ENCODE measurements around the gene ATXN7L3. TPM values are rescaled to one million over a fixed set of nuclear protein-coding genes. Genes with fewer than 3 reads are reported as not detected.
A peak's percentile ranks its signal among the peaks of the same experiment; 100 is the strongest.

Gene ATXN7L3
- total and polyA plus RNA-seq, 10 of the 15 experiments (the other 5 are each of a cell fraction or from before 2014, with no cell fraction given): 0.71 to 78.7 (median 32.7) TPM

DNA sequence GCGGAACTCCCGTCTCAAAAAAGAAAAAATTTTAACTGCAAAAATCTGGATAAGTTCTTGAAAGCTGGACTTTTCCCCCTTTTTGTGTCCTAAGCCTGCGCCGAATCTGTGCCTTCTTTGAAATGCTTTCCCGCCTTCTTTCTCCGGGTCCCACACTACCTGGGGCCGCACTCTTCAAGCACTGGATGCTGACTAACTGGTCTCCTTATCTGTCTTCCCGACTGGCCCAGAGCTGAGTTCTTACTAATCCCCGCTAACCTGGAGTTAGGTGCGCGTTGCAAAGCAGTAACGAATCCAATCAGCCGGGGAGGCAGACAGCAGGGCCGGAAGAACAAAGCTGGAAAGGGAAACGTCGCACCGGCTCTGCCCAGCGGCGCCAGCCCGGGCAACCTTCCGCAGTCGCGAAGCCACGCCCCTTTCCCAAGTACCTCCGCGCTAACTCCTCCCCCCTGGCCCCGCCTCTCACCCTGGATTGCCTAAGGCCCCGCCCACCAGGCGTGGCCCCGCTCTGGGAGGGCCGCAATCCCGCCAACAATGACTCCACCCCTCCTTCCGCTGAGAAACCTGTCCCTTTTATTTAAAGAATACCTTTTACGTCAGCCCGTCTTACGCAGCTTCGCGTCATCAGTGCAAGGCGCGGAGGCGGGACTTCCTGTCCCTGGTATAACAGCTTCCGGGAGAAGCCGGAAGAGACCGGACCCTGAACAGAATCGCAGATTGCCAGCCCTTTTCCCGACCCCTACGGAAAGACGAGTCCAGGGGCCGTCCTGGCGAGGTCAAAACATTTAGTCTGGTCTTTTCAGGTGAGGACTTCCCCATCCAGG lies 13.2 kb downstream of the ATXN7L3 start, which contains the start of gene TMUB2 (continued):
- TF ChIP-seq TAF1 (IDR thresholded peaks at IDR 0.05; ENCODE audit: borderline replicate concordance, low read depth, low read length) (peak; percentile 73; the same call in 1 of the 2 replicates), SREBF1 (IDR thresholded peaks at IDR 0.05; ENCODE audit: low read length) (no peak), ZNF274 (IDR thresholded peaks at IDR 0.05; ENCODE audit: insufficient read depth, insufficient read length) (no peak), NFIC (IDR thresholded peaks at IDR 0.05; ENCODE audit: low read depth, low read length) (no peak), IKZF1 (conservative IDR thresholded peaks at IDR 0.05) (peak; percentile 65; the same call in 1 of the 2 replicates), NR2F1 (conservative IDR thresholded peaks at IDR 0.05) (no peak), ZNF207 (IDR thresholded peaks at IDR 0.05; ENCODE audit: borderline replicate concordance) (0 out of 2 replicates have a peak, but pooled peaks have one; percentile 42)
- TF ChIP-seq, protein P1, sequence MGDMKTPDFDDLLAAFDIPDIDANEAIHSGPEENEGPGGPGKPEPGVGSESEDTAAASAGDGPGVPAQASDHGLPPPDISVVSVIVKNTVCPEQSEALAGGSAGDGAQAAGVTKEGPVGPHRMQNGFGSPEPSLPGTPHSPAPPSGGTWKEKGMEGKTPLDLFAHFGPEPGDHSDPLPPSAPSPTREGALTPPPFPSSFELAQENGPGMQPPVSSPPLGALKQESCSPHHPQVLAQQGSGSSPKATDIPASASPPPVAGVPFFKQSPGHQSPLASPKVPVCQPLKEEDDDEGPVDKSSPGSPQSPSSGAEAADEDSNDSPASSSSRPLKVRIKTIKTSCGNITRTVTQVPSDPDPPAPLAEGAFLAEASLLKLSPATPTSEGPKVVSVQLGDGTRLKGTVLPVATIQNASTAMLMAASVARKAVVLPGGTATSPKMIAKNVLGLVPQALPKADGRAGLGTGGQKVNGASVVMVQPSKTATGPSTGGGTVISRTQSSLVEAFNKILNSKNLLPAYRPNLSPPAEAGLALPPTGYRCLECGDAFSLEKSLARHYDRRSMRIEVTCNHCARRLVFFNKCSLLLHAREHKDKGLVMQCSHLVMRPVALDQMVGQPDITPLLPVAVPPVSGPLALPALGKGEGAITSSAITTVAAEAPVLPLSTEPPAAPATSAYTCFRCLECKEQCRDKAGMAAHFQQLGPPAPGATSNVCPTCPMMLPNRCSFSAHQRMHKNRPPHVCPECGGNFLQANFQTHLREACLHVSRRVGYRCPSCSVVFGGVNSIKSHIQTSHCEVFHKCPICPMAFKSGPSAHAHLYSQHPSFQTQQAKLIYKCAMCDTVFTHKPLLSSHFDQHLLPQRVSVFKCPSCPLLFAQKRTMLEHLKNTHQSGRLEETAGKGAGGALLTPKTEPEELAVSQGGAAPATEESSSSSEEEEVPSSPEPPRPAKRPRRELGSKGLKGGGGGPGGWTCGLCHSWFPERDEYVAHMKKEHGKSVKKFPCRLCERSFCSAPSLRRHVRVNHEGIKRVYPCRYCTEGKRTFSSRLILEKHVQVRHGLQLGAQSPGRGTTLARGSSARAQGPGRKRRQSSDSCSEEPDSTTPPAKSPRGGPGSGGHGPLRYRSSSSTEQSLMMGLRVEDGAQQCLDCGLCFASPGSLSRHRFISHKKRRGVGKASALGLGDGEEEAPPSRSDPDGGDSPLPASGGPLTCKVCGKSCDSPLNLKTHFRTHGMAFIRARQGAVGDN (IDR thresholded peaks at IDR 0.05): peak; percentile 41; the same call in 1 of the 2 replicates
- TF ChIP-seq, protein P2, sequence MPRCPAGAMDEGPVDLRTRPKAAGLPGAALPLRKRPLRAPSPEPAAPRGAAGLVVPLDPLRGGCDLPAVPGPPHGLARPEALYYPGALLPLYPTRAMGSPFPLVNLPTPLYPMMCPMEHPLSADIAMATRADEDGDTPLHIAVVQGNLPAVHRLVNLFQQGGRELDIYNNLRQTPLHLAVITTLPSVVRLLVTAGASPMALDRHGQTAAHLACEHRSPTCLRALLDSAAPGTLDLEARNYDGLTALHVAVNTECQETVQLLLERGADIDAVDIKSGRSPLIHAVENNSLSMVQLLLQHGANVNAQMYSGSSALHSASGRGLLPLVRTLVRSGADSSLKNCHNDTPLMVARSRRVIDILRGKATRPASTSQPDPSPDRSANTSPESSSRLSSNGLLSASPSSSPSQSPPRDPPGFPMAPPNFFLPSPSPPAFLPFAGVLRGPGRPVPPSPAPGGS (IDR thresholded peaks at IDR 0.05; ENCODE audit: borderline replicate concordance, insufficient read depth, low read depth, low read length, poor library complexity, severe bottlenecking): no peak
- TF ChIP-seq, protein P3, sequence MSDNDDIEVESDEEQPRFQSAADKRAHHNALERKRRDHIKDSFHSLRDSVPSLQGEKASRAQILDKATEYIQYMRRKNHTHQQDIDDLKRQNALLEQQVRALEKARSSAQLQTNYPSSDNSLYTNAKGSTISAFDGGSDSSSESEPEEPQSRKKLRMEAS (IDR thresholded peaks at IDR 0.05; ENCODE audit: low read depth, low read length): no peak
- TF ChIP-seq, protein P4, sequence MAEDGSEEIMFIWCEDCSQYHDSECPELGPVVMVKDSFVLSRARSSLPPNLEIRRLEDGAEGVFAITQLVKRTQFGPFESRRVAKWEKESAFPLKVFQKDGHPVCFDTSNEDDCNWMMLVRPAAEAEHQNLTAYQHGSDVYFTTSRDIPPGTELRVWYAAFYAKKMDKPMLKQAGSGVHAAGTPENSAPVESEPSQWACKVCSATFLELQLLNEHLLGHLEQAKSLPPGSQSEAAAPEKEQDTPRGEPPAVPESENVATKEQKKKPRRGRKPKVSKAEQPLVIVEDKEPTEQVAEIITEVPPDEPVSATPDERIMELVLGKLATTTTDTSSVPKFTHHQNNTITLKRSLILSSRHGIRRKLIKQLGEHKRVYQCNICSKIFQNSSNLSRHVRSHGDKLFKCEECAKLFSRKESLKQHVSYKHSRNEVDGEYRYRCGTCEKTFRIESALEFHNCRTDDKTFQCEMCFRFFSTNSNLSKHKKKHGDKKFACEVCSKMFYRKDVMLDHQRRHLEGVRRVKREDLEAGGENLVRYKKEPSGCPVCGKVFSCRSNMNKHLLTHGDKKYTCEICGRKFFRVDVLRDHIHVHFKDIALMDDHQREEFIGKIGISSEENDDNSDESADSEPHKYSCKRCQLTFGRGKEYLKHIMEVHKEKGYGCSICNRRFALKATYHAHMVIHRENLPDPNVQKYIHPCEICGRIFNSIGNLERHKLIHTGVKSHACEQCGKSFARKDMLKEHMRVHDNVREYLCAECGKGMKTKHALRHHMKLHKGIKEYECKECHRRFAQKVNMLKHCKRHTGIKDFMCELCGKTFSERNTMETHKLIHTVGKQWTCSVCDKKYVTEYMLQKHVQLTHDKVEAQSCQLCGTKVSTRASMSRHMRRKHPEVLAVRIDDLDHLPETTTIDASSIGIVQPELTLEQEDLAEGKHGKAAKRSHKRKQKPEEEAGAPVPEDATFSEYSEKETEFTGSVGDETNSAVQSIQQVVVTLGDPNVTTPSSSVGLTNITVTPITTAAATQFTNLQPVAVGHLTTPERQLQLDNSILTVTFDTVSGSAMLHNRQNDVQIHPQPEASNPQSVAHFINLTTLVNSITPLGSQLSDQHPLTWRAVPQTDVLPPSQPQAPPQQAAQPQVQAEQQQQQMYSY (CRISPR knock-in tag; IDR thresholded peaks at IDR 0.05): no peak
- TF ChIP-seq, protein P5, sequence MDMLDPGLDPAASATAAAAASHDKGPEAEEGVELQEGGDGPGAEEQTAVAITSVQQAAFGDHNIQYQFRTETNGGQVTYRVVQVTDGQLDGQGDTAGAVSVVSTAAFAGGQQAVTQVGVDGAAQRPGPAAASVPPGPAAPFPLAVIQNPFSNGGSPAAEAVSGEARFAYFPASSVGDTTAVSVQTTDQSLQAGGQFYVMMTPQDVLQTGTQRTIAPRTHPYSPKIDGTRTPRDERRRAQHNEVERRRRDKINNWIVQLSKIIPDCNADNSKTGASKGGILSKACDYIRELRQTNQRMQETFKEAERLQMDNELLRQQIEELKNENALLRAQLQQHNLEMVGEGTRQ (IDR thresholded peaks at IDR 0.05; ENCODE audit: borderline replicate concordance, low read depth, low read length): no peak
- TF ChIP-seq, protein P6, sequence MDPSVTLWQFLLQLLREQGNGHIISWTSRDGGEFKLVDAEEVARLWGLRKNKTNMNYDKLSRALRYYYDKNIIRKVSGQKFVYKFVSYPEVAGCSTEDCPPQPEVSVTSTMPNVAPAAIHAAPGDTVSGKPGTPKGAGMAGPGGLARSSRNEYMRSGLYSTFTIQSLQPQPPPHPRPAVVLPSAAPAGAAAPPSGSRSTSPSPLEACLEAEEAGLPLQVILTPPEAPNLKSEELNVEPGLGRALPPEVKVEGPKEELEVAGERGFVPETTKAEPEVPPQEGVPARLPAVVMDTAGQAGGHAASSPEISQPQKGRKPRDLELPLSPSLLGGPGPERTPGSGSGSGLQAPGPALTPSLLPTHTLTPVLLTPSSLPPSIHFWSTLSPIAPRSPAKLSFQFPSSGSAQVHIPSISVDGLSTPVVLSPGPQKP (IDR thresholded peaks at IDR 0.05; ENCODE audit: low read depth, low read length): no peak; the same call in 1 of the 2 replicates
